Limb (tissue), 2 donors: ENCODE results near the gene FSTL5.
A peak's percentile ranks its signal among the peaks of the same experiment; 100 is the strongest.

ENCODE experiments used
- DNase-seq, 2 donors: peaks; one replicate each; pipeline ENCODE4 v3.0.0-alpha.2; 2016; ENCODE audit errors: extremely low spot score in 2 of 2

FSTL5 gene

GRCh38 chr4:161714022-161714751 is 449.6 kb downstream of the FSTL5 start:
- peak in 1 of 2 donors; percentile 3 for DNase-seq

- no peak for DNase-seq
These were observed 459.1 kb downstream of the FSTL5 start for GRCh38 chr4:161704653-161705052.

DNA sequence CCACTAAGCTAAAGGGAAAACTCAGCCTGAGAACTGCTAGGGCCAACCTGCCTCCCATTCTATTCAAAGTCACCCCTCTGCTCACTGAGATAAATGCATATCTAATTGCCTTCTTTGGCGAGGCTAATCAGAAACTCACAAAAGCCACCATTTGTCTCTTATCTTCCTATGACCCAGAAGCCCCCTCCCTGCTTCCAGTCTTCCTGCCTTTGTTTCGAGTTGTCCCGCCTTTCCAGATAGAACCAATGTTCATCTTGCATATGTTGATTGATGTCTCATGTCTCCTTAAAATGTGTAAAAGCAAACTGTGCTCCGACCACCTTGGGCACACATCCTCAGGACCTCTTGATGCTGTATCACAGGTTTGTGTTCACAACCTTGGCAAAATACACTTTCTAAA is 459.8 kb downstream of the FSTL5 start:
- DNase-seq, result no peak

DNA sequence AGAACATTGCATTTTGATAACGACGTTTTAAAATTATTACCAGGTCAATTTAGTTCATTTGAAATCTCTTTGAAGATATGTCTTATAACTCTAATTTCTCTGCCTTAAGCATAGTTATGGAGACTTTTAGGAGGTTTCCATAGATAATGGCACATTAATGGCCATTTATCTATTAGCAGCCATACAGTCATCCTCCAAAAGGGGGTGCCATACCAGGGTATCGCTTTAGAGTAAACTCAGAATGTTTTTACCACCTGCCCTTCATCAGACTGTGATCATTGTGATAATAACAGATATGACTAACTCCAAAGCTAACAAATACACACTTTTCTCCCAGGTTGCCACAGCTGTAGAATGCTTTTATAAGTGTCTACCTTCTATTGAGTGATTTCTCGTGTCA is 461.5 kb downstream of the FSTL5 start:
- DNase-seq, result no peak

- DNase-seq, result no peak
These were observed 466.9 kb downstream of the FSTL5 start for GRCh38 chr4:161696944-161697343.

DNA sequence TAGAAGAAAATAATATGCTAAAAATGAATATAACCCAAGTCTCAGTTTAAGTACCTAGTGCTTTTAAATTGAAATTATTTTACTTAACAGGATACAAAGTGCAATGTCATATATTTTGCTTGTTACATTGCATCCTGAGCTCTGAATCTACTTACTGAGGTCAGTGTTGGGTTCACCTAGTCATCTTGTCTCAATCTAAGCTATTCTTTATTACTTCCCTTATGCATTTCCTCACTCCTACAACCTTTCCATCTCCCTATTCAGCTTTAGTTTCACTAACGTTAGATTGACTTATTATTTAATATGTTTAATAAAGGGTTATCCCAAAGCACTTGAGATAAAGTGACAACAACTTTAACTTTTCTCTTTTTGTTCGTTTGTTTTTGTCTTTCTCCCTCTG is 483.7 kb downstream of the FSTL5 start:
- no peak for DNase-seq

GRCh38 chr4:161664740-161665139 is 499.1 kb downstream of the FSTL5 start:
- no peak for DNase-seq

- no peak for DNase-seq
These were observed 500.0 kb downstream of the FSTL5 start for GRCh38 chr4:161663844-161664243.

DNA sequence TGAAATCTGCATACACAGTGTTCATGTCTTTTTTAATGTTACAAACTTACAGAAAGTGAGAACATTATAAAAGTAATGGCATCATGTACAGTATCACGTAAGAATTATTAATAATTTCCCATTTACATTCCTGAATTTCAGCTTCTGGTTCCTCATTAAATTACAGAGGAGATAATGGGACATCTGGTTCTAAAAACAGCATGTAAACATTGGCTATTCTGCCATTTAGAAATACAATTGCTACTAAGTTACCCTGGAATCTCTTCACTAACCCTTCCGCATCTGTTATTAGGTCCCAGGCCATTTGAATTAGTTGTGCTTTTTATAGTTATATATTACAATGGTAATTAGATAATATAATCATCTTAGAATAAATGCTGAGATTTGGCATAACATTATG is 505.1 kb downstream of the FSTL5 start:
- DNase-seq, result no peak

- DNase-seq, result no peak
These were observed 506.2 kb downstream of the FSTL5 start for GRCh38 chr4:161657616-161658015.

- no peak for DNase-seq
These were observed 507.2 kb downstream of the FSTL5 start for GRCh38 chr4:161656594-161656993.

- DNase-seq, result no peak
These were observed 508.7 kb downstream of the FSTL5 start for GRCh38 chr4:161655148-161655547.

- no peak for DNase-seq
These were observed 510.1 kb downstream of the FSTL5 start for GRCh38 chr4:161653697-161654096.

- no peak for DNase-seq
These were observed 512.2 kb downstream of the FSTL5 start for GRCh38 chr4:161651586-161651985.

GRCh38 chr4:161650812-161651211 is 513.0 kb downstream of the FSTL5 start:
- no peak for DNase-seq

- no peak for DNase-seq
These were observed 516.0 kb downstream of the FSTL5 start for GRCh38 chr4:161647757-161648156.

DNA sequence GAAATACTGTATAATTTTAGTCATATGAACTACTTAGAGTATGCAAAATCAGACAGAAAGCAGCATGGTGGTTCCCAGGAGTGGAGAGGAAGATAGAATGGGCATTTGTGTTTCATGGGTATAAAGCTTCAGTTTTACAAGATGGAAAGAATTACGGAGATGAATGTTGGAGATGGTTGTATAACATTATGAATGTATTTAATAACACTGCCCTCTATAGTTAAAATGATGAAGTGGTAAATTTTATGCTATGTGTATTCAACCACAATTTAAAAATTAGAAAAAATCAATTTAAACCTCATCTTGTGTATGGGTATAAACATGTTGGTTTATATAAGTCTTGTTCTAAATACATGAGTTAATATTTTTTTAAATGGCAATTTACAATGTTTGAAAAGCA is 521.1 kb downstream of the FSTL5 start:
- no peak for DNase-seq

- DNase-seq, result no peak
These were observed 533.9 kb downstream of the FSTL5 start for GRCh38 chr4:161629694-161630441.

DNA sequence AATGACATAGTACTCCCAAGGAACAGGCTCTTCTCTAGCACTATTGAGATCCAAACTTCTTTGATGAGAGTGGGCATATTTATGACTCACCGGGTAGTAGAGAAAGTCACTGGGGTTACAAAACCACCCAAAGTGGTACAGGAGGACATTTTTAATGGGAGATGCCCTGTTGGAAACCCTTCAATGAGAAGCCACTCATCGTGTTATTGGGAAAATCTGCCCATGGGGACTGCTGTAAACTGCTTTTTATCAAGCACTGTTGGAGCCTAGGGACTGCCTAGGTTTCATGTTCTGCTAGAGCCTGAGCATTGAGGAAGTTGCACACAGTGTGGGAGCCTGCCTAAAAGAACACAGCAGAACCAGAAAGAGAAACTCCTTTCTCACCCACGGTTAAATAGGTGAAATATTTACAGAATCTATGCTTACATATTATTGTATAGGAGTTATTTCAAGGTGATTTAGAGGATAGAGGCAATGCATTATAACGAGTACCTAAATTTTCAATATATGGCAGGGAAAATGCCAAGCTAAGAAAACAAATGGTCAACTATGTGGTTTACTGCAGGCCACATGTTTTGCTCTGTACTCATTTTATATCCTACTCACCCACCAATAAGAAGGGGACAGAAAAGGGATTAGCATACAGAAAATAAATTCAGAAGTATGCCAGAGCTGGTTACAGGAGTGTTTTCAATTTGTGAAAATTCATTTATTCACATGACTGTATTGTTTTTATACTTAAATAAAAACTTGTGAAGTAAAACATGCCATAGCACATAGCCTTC is 559.1 kb downstream of the FSTL5 start:
- no peak for DNase-seq

GRCh38 chr4:161601011-161601410 is 562.8 kb downstream of the FSTL5 start:
- no peak for DNase-seq

GRCh38 chr4:161595230-161595771 is 568.5 kb downstream of the FSTL5 start:
- DNase-seq, result no peak

DNA sequence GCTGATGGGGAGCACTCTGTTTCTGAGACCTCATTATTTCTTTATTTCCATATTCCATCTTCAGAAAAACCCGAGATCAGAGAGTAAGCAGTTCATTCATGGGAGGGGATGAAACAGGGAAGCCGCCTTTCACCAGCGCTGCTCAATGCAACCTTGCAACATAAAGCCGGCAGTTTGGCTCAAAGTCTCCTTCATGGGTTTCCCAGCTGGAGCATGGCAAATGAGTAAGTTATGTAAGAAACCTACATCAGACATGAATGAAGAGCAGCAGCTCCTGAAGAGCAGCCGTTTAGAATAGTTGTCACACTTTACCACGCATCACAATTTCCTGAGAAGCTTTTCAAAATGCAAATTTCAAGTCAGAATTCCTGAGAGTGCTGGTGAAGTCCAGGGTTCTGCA is 578.8 kb downstream of the FSTL5 start:
- DNase-seq, result no peak
